Putamen (tissue), 1 donor: Measurements from ENCODE around the gene ZACN.

ENCODE experiments used
- DNase-seq: peaks from one replicate; pipeline ENCODE4 v3.0.0-alpha.2; 2016; ENCODE audit warnings: low spot score

The ZACN gene

GRCh38 chr17:76082326-76083251 lies 3.6 kb downstream of the ZACN start:
- no peak for DNase-seq

GRCh38 chr17:76083536-76084182 lies 4.7 kb downstream of the ZACN start:
- DNase-seq, result no peak

- DNase-seq, result no peak
Observed at GRCh38 chr17:76085066-76085730, 6.2 kb downstream of the ZACN start.

GRCh38 chr17:76085731-76086366 lies 6.9 kb downstream of the ZACN start:
- DNase-seq, result no peak

- DNase-seq, result no peak
Observed at GRCh38 chr17:76086384-76086783, 7.4 kb downstream of the ZACN start.

- no peak for DNase-seq
Observed at GRCh38 chr17:76087531-76087930, 8.5 kb downstream of the ZACN start.

GRCh38 chr17:76088041-76088867 lies 9.3 kb downstream of the ZACN start:
- DNase-seq, result no peak

GRCh38 chr17:76088868-76089576 lies 10.0 kb downstream of the ZACN start:
- DNase-seq, result no peak

- no peak for DNase-seq
Observed at GRCh38 chr17:76089680-76090516, 10.9 kb downstream of the ZACN start.

- no peak for DNase-seq
Observed at GRCh38 chr17:76090517-76091129, 11.6 kb downstream of the ZACN start.

GRCh38 chr17:76091526-76092286 lies 12.7 kb downstream of the ZACN start:
- DNase-seq, result no peak

- DNase-seq, result no peak
Observed at GRCh38 chr17:76092526-76093413, 13.8 kb downstream of the ZACN start.

GRCh38 chr17:76094046-76094445 lies 15.1 kb downstream of the ZACN start:
- no peak for DNase-seq

- no peak for DNase-seq
Observed at GRCh38 chr17:76095943-76096342, 17.0 kb downstream of the ZACN start.

GRCh38 chr17:76097716-76098295 lies 18.8 kb downstream of the ZACN start:
- DNase-seq, result no peak

GRCh38 chr17:76102944-76103273 lies 23.9 kb downstream of the ZACN start:
- DNase-seq, result no peak
